Measurements from ENCODE around the gene ITGA1.

DNA sequence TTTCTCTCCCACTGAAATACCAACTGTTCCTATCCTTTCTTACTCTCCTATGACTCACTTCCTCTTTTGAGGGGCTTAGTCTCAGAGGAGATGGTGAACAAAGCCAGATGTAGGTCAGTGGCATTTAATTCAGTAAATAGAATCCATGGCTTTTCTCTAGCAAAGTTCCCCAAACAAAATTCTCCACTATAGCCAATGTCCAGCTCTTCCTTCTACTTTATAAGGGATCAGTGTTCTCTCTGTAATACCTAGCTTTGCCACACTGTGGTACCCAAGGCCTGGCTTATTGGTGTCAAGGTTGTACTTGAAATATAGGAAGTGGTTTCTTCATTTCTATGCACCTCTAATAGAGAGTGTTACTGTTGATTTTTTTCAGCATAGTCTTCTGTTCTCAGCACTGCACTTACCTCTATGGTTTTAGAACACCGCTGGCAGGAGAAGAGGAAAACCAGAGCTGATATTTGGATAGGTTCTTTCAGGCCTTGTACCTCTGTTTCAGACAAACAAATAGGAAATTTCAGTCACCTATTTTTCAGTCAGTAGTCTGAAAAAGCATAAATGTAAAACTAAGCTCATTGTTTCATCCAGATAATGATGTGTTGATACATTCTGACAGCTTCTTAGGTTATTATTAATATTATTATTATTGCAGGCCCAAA is 160.8 kb downstream of the ITGA1 start:
- TF ChIP-seq POLR2A (IDR thresholded peaks at IDR 0.05; ENCODE audit: low read depth): no peak
- TF ChIP-seq, protein P1, sequence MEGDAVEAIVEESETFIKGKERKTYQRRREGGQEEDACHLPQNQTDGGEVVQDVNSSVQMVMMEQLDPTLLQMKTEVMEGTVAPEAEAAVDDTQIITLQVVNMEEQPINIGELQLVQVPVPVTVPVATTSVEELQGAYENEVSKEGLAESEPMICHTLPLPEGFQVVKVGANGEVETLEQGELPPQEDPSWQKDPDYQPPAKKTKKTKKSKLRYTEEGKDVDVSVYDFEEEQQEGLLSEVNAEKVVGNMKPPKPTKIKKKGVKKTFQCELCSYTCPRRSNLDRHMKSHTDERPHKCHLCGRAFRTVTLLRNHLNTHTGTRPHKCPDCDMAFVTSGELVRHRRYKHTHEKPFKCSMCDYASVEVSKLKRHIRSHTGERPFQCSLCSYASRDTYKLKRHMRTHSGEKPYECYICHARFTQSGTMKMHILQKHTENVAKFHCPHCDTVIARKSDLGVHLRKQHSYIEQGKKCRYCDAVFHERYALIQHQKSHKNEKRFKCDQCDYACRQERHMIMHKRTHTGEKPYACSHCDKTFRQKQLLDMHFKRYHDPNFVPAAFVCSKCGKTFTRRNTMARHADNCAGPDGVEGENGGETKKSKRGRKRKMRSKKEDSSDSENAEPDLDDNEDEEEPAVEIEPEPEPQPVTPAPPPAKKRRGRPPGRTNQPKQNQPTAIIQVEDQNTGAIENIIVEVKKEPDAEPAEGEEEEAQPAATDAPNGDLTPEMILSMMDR (IDR thresholded peaks at IDR 0.05): peak; percentile 82 to 87 (median 86)
